Osteoblast (primary cell): ENCODE data around the gene TMPRSS5. TPM values are rescaled to one million over a fixed set of nuclear protein-coding genes. Genes with fewer than 3 reads are reported as not detected.

ENCODE experiments used
- DNase-seq: peaks from one replicate; pipeline ENCODE4 v3.0.0; 2011; ENCODE audit warnings: low spot score, mixed read lengths; ENCODE audit not compliant: insufficient read length; ENCODE audit errors: missing footprints
- H2AFZ ChIP-seq: 2 replicates; pipeline ENCODE4 v1.6.0; 2011; ENCODE audit warnings: mild to moderate bottlenecking, low read length
- H3K27ac ChIP-seq: 2 replicates; pipeline ENCODE4 v1.5.1; 2011; ENCODE audit warnings: mild to moderate bottlenecking, low read depth, low read length, moderate library complexity
- H3K27me3 ChIP-seq: 2 replicates; pipeline ENCODE4 v1.6.0; 2012; ENCODE audit warnings: mild to moderate bottlenecking, control low read depth, inconsistent platforms, low read length, moderate library complexity; ENCODE audit not compliant: insufficient read depth
- H3K36me3 ChIP-seq: 2 replicates; pipeline ENCODE4 v1.5.1; 2011; ENCODE audit warnings: mild to moderate bottlenecking, low read length, control low read depth, moderate library complexity; ENCODE audit not compliant: insufficient read depth
- H3K4me1 ChIP-seq: 2 replicates; pipeline ENCODE4 v1.5.1; 2011; ENCODE audit warnings: mild to moderate bottlenecking, low read length, control low read depth, moderate library complexity; ENCODE audit not compliant: insufficient read depth
- H3K4me2 ChIP-seq: 2 replicates; pipeline ENCODE4 v1.6.0; 2011; ENCODE audit warnings: mild to moderate bottlenecking, low read length; ENCODE audit not compliant: insufficient read depth
- H3K4me3 ChIP-seq: fragments of 200-600 bp; sonication (generic); 3 replicates; pipeline ENCODE4 v1.5.1; 2012; ENCODE audit warnings: mild to moderate bottlenecking, low read length, inconsistent platforms; ENCODE audit not compliant: insufficient read depth
- H3K79me2 ChIP-seq: 2 replicates; pipeline ENCODE4 v1.6.0; 2012; ENCODE audit warnings: mild to moderate bottlenecking, low read length, control low read depth, inconsistent platforms; ENCODE audit not compliant: insufficient read depth
- H3K9me3 ChIP-seq: 2 replicates; pipeline ENCODE4 v1.5.1; 2011; ENCODE audit warnings: low read depth, low read length, control low read depth
- H4K20me1 ChIP-seq: 2 replicates; pipeline ENCODE4 v1.6.0; 2012; ENCODE audit warnings: mild to moderate bottlenecking, low read length, control low read depth; ENCODE audit not compliant: insufficient read depth
- CTCF ChIP-seq: IDR thresholded peaks from 2 replicates; pipeline ENCODE4 v1.5.1; 2011; ENCODE audit warnings: mild to moderate bottlenecking, low read depth, low read length, moderate library complexity; ENCODE audit errors: extremely low read depth
- small RNA-seq: library from RNA; depleted of rRNA; stranded (forward); fragments of <200 nt; gene quantifications from one replicate; pipeline ENCODE3, GENCODE V24; 2012
- total RNA-seq: library from RNA; depleted of rRNA; stranded (reverse); fragments of >200 nt; gene quantifications from 2 replicates; pipeline ENCODE4 v1.2.3, GENCODE V29; 2012

TMPRSS5 gene
- total RNA-seq, 1 donor = 0.36 TPM

GRCh38 chr11:113637636-113638035, 68.5 kb downstream of the TMPRSS5 start:
- H3K4me2 ChIP-seq = no peak overlapping the region

More at GRCh38 chr11:113637636-113638035, 68.5 kb downstream of the TMPRSS5 start:
- no peaks in the 10 kb centered on the region for H3K36me3 ChIP-seq
- peaks cover 8% of the 10 kb centered on the region for H3K27me3 ChIP-seq
- no peaks in the 10 kb centered on the region for H3K79me2 ChIP-seq
- no peak overlapping the region for H3K4me3 ChIP-seq
- H3K9me3 ChIP-seq = no peaks in the 10 kb centered on the region
- no peak overlapping the region for H2AFZ ChIP-seq
- H3K27ac ChIP-seq = no peak overlapping the region
- H3K4me1 ChIP-seq = peaks cover 10% of the 10 kb centered on the region
- no peak for DNase-seq
- TF ChIP-seq CTCF = no peak
- no peaks in the 10 kb centered on the region for H4K20me1 ChIP-seq

Small RNA genes within 50 kb of the gene (small RNA-seq; reads per million reads assigned to genes)
- gene RPS29P19 = not detected

Other genes starting within 250 kb of the TMPRSS5 start
- gene DRD2, start 230.9 kb downstream of the TMPRSS5 start, total RNA-seq = 0.36 TPM in 1 of 2 replicates, not detected in the other
- 17.7 and 20.6 TPM in 2 replicates for gene ZW10, start 67.4 kb upstream of the TMPRSS5 start, total RNA-seq
- not detected in 2 replicates for gene CLDN25, start 73.5 kb upstream of the TMPRSS5 start, total RNA-seq
- gene USP28, start 169.3 kb upstream of the TMPRSS5 start, total RNA-seq = 21.8 and 31.5 TPM in 2 replicates
- not detected in 2 replicates for gene HTR3B, start 198.5 kb upstream of the TMPRSS5 start, total RNA-seq